Fibroblast of lung (primary cell): Measurements from ENCODE around the gene MYOCD. TPM values are rescaled to one million over a fixed set of nuclear protein-coding genes. Genes with fewer than 3 reads are reported as not detected.

Experiments used
- DNase-seq, 2 donors: peaks; one replicate each; pipeline versions ENCODE4 v3.0.0 to v3.0.0-alpha.2; 2010; ENCODE audit warnings: low read depth in 2 of 2
- H2AFZ ChIP-seq: 2 replicates; pipeline ENCODE4 v1.5.1; 2012; ENCODE audit warnings: low read length, control low read depth, inconsistent platforms
- H3K27ac ChIP-seq: 2 replicates; pipeline ENCODE4 v1.5.1; 2011; ENCODE audit warnings: low read length, control low read depth; ENCODE audit not compliant: insufficient read depth
- H3K27me3 ChIP-seq: 2 replicates; pipeline ENCODE4 v1.5.1; 2011; ENCODE audit warnings: mild to moderate bottlenecking, low read length; ENCODE audit not compliant: control insufficient read depth, insufficient read depth
- H3K36me3 ChIP-seq: 2 replicates; pipeline ENCODE4 v1.5.1; 2011; ENCODE audit warnings: low read length; ENCODE audit not compliant: control insufficient read depth, insufficient read depth
- H3K4me1 ChIP-seq: 2 replicates; pipeline ENCODE4 v1.5.1; 2011; ENCODE audit warnings: low read length; ENCODE audit not compliant: control insufficient read depth, insufficient read depth; ENCODE audit errors: extremely low read depth
- H3K4me2 ChIP-seq: 2 replicates; pipeline ENCODE4 v1.5.1; 2011; ENCODE audit warnings: low read length, control low read depth; ENCODE audit not compliant: insufficient read depth; ENCODE audit errors: extremely low read depth
- H3K4me3 ChIP-seq, 4 experiments: fragments of 200-600 bp in 1 of 4; sonication (generic) in 1 of 4; replicated peaks in 1 of 4; 2 replicates each; pipeline ENCODE4 v1.5.1; 2011 to 2016; ENCODE audit warnings: low read length in 4 of 4, low read depth in 3 of 4, mild to moderate bottlenecking in 3 of 4, control low read depth in 2 of 4, inconsistent platforms in 1 of 4, mixed read lengths in 1 of 4; ENCODE audit not compliant: insufficient read depth in 1 of 4; ENCODE audit errors: control extremely low read depth in 1 of 4
- H3K79me2 ChIP-seq: 2 replicates; pipeline ENCODE4 v1.5.1; 2012; ENCODE audit warnings: mild to moderate bottlenecking, low read length, inconsistent platforms; ENCODE audit not compliant: control insufficient read depth, insufficient read depth
- H3K9ac ChIP-seq: 2 replicates; pipeline ENCODE4 v1.5.1; 2011; ENCODE audit warnings: mild to moderate bottlenecking, low read length, control low read depth; ENCODE audit not compliant: insufficient read depth
- H3K9me3 ChIP-seq: 2 replicates; pipeline ENCODE4 v1.5.1; 2012; ENCODE audit warnings: low read depth, low read length; ENCODE audit not compliant: control insufficient read depth, insufficient read depth
- H4K20me1 ChIP-seq: 2 replicates; pipeline ENCODE4 v1.5.1; 2011; ENCODE audit warnings: low read length; ENCODE audit not compliant: control insufficient read depth, insufficient read depth; ENCODE audit errors: extremely low read depth
- CTCF ChIP-seq, 2 donors: IDR thresholded peaks in 1 of 2; conservative IDR thresholded peaks in 1 of 2; 1 replicate in 1 of 2; 2 replicates in 1 of 2; pipeline ENCODE4 v1.5.1; 2011 to 2012; ENCODE audit warnings: low read length in 2 of 2, control low read depth in 1 of 2, inconsistent platforms in 1 of 2, low read depth in 1 of 2, mild to moderate bottlenecking in 1 of 2
- EZH2 ChIP-seq: IDR thresholded peaks from 2 replicates; pipeline ENCODE4 v1.5.1; 2012; ENCODE audit warnings: low read length, control low read depth, mild to moderate bottlenecking; ENCODE audit errors: missing control alignments
- polyA plus RNA-seq, 2 donors: library from polyadenylated mRNA; depleted of rRNA in 1 of 2; stranded (reverse) in 1 of 2; unstranded in 1 of 2; fragments of >200 nt; gene quantifications; 2 replicates each; pipeline ENCODE4 v1.2.1, GENCODE V29; 2011 to 2012; ENCODE audit warnings: missing spikeins in 1 of 2
- total RNA-seq: library from RNA; depleted of rRNA; stranded (reverse); fragments of >200 nt; gene quantifications from 2 replicates; pipeline ENCODE4 v1.2.1, GENCODE V29; 2014

MYOCD gene
- total and polyA plus RNA-seq, 2 donors (not counting 1 experiment from before 2014, with no cell fraction given): 0.17 to 0.99 TPM

GRCh38 chr17:12667299-12667958, 1.7 kb downstream of the MYOCD start:
- Histone ChIP-seq H4K20me1 (no peaks in the 10 kb centered on the region), H3K27me3 (peaks cover 12% of the 10 kb centered on the region), H2AFZ (no peak overlapping the region), H3K4me1 (no peaks in the 10 kb centered on the region), H3K27ac (no peak overlapping the region), H3K36me3 (no peaks in the 10 kb centered on the region), H3K9ac (no peak overlapping the region), H3K79me2 (no peaks in the 10 kb centered on the region), H3K4me3 (no peak overlapping the region), H3K9me3 (no peaks in the 10 kb centered on the region), H3K4me2 (no peak overlapping the region)
- TF ChIP-seq EZH2: no peak
- peak; percentile 58 to 64 for TF ChIP-seq CTCF (conservative IDR thresholded peaks at IDR 0.05 in 1 of 2, IDR thresholded peaks at IDR 0.05 in 1 of 2; ENCODE audit: low read depth in 1 of 2, low read length in 2 of 2)
- peak; percentile 56 to 77 for DNase-seq

GRCh38 chr17:12671906-12672305, 6.2 kb downstream of the MYOCD start:
- no peak overlapping the region for H3K27ac ChIP-seq
- no peaks in the 10 kb centered on the region for H3K27me3 ChIP-seq
- DNase-seq: no peak
- H3K79me2 ChIP-seq: no peaks in the 10 kb centered on the region
- H2AFZ ChIP-seq: no peak overlapping the region
- no peaks in the 10 kb centered on the region for H4K20me1 ChIP-seq
- H3K36me3 ChIP-seq: no peaks in the 10 kb centered on the region
- no peak overlapping the region for H3K4me2 ChIP-seq
- no peaks in the 10 kb centered on the region for H3K9me3 ChIP-seq
- TF ChIP-seq CTCF (conservative IDR thresholded peaks at IDR 0.05 in 1 of 2, IDR thresholded peaks at IDR 0.05 in 1 of 2; ENCODE audit: low read depth in 1 of 2, low read length in 2 of 2): no peak
- no peak for TF ChIP-seq EZH2
- no peak overlapping the region for H3K4me3 ChIP-seq
- H3K9ac ChIP-seq: no peak overlapping the region
- no peaks in the 10 kb centered on the region for H3K4me1 ChIP-seq

- H3K4me3 ChIP-seq: no peak overlapping the region
- no peak overlapping the region for H3K9ac ChIP-seq
- TF ChIP-seq EZH2 (no peak), CTCF (conservative IDR thresholded peaks at IDR 0.05 in 1 of 2, IDR thresholded peaks at IDR 0.05 in 1 of 2; ENCODE audit: low read depth in 1 of 2, low read length in 2 of 2) (no peak)
- H3K4me1 ChIP-seq: no peaks in the 10 kb centered on the region
- no peak for DNase-seq
- H4K20me1 ChIP-seq: no peaks in the 10 kb centered on the region
- H3K4me2 ChIP-seq: no peak overlapping the region
- H3K36me3 ChIP-seq: no peaks in the 10 kb centered on the region
- H3K79me2 ChIP-seq: no peaks in the 10 kb centered on the region
- no peak overlapping the region for H2AFZ ChIP-seq
- no peaks in the 10 kb centered on the region for H3K9me3 ChIP-seq
- H3K27me3 ChIP-seq: no peaks in the 10 kb centered on the region
- H3K27ac ChIP-seq: no peak overlapping the region
Observed at GRCh38 chr17:12672947-12673346, 7.3 kb downstream of the MYOCD start.
